Stimulated activated CD8-positive, alpha-beta memory T cell treated with anti-CD3 and anti-CD28 coated beads, Interleukin-4, amount 100 ng/mL, for 24 hours (primary cell): ENCODE data around the gene NT5C3B.

ENCODE experiments used
- DNase-seq: peaks from one replicate; pipeline ENCODE4 v3.0.0-alpha.2; 2020; ENCODE audit warnings: low read depth

Gene NT5C3B

DNA sequence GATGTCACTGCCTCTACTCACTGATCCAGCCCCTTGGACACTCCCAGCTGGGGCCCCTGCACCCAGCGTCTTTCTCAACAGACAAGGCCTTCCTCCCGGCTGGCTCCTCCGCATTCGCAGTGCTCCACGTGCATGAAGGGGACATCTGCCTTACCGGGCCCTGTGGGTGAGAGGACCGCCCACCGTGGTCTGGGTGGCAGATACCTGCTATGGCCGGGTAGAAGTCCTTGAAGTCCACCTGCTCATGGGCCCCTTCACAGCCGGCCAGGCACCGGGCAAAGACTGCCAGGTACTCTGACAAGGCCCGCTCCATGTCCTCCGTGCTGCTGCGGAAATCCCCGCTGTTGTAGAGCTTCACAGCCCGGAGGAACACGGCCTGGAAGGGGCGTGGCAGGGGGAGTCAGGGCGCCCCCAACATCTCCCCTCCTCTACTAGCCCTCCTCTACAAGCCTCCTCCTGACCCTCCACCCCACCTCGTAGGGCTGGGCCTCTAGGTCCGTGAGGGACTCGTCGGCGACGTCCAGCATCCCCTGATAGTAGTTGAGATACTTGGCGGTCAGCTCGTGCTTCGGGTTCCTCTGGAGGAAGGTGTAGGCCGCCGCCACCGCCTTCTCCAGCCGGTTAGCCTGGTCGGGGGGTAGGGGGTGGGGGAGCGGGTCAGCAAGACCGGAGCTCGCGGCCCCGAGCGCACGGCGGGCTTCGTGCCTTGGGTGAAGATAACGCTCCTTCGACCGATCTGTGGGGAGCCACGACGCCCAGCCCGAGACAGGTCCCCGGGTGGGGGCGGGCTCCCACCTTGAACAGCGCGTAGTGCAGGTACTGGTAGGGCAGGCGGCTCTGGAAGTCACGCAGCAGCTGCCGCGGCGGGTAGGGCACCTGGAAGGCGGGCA, 25.1 kb downstream of the NT5C3B start:
- no peak for DNase-seq

DNA sequence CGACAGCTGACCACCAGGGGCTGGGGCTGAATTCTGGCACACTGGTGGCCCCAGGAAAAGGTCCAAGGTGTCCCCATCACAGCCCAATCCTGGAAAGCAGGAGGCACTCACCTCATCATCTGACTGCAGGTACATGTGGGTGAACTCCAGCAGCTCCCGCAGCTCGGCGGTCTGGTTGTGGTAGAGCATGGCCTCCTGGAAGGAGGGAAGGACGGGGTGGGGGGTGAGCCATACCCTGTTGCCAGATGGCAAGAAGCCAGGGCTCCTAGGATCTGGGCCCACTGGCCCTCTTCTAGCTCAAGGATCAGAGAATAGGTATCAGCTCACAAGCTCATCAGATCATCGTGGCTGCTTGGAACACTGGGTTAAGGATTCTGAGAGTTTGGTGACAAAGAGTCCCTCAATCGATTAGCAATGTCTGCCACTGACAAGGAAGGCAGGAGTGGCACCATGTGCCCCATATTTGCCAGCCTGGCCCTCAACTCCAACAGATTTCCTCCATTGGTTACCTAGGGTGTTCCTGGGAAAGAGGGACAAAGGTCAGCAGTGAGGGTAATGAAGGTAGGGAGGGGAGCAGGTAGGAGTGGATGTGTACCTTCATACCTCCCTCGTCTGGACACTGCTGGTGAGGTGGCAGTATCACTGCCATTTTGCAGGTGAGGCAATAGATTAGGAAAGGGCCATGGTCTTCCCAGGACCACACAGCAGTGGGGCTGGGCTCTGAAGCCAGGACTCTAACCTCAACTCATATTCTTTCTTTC, 29.2 kb downstream of the NT5C3B start:
- no peak for DNase-seq

DNA sequence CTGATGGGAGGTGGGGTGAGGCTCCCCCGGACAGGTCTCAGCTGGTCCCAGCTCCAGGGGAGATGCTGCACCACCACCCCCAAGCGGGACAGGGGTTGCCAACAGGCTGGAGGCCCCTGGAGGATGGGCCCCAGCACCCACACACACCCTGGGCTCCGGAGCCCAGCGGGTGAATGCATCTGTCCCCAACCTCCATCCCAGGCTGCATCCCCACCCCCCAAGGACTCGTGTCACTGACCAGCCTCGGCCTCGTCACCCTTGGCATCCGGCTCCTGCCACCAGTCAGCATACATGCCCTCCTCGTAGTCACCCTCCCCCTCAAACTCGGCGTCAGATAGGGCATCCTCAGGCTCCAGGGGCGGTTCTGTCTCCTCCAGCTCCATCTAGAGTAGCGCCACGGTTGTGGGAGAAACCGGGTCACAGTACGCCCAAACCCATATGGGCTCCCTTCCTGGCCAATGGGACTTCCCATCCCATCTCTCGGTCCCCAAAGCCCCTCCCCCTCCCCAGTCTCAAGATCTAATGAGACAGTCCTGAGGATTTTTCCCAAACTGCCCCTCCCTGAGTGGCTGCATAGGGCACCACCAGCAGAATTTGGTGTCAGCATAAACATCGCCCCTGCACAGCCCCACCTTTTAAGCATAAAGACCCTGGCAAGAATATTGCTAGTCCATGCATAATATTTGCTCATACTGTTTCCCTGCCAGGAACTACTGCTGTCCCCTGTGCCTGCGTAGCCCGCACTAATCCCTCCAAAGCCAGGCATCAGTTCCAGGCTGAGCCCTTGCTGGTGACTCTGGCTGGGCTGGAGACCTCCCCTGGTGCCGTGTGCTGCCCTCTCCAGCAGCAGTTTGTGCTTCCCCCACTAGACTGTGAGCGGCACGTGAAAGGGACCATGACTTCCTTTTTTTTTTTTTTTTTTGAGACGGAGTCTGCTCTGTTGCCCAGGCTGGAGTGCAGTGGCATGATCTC, 32.7 kb downstream of the NT5C3B start:
- DNase-seq: no peak

DNA sequence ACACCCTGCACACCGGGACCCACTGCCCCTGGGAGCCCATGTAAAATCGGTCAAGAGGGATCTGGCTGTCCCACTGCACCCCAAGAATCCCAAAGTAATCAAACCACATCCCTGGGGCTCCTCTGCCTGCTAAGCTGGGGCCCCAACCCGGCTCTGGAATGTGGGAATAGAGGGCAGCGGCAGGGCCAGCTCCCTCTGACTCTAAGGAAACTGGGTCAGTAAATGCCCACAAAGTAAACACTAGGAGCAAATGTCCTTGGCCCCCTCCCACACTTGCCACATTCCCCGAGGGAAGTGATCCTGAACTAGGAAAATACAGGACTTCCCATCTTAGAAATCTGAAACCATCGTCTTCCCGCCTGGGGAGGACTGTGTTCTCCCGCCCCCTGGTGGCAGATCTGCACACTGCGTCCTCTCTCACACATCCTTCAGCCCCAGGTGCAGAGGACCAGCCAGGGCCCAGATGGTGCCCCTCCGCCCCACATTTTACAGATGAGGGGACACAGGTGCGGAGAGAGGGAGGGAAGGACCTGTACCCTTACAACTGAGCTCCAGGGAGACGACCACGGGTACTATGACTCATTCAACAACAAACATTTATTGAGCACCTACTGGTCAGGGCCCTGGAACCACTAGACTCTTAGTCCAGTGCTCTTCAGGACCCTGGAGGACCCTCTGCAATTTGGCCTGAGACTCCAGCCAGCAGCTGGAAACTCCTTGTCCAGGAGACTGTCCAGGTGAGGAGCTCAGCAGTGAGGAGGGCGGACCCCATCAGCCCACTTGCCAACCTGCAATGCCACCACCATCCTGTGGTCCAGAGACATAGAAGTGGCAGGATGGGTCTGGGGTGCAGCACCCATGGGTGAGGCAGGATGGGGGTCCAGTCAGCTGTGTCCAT, 34.4 kb downstream of the NT5C3B start:
- DNase-seq: peak; percentile 67

DNA sequence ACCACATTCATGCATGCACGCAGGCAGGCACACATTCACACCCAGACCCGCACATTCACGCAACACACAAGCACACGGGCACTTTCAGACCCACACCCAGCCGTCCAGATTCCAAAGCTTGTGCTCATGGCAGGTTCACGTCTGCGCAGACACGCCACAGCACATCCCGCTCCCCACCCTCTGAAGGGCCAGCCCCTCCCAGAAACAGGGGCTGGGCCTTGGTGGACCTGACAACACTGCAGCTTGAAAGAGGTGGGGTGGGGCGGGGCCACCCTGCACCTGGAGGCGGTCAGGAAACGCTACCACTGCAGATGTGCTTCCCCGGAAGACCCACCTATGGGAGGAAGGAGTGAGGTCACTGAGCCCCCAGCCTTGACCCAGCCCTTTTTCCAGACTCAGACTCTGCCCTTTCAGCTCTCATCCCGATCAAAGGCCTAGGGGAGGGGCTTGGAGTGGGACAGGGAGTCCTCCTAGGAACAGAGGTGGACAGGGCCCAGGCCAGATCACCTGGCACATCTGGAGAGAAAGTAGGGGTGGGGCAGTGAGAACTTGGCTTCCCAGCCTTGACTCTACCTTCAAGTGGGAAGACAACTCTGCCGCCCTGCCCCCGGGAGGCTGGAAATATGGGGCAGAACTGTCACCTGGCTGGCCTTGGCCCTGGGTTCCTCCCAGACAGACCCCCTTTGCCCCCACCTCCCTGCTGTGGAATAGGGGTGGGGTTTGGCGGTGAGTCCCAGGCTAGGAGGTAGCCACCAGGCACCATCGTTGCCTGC, 35.2 kb downstream of the NT5C3B start:
- no peak for DNase-seq

DNA sequence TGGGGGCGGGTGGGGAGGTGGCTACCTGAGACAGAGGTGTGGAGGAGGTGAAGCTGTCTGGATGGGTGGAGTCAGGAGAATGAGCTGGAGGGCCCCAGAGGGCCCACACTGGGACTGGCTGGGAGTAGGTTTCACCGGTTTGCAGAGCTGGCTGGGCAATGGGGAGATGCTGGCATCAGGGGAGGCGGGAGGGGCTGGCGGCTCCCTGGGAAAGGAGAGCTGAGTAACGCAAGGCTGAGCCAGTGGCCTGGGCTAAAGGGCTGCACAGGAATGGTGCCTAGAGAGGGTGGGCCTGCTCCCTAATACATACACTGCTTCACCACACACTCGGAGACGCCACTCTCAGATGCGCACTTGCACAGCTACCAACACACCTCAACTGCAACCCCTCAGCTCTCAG, 36.7 kb downstream of the NT5C3B start:
- DNase-seq: no peak

DNA sequence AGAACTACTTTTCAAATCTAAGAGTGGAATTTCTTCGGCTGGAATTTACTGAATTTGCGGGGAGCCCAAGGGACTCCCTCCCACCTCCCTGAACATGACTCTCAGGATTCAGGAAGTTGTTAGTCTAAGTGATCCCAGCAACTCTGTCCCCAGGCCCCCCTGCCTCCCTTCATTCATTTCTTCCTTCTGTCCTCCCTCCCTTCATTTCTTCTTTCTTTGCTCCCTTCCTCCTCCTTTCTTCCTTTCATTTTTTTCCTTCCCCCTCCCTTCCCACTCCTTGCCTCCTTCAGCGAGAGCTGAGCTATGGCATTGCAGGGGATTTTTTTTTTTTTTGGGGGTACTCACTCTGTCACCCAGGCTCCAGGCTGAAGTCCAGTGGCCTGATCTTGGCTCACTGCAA, 38.7 kb downstream of the NT5C3B start:
- no peak for DNase-seq

DNA sequence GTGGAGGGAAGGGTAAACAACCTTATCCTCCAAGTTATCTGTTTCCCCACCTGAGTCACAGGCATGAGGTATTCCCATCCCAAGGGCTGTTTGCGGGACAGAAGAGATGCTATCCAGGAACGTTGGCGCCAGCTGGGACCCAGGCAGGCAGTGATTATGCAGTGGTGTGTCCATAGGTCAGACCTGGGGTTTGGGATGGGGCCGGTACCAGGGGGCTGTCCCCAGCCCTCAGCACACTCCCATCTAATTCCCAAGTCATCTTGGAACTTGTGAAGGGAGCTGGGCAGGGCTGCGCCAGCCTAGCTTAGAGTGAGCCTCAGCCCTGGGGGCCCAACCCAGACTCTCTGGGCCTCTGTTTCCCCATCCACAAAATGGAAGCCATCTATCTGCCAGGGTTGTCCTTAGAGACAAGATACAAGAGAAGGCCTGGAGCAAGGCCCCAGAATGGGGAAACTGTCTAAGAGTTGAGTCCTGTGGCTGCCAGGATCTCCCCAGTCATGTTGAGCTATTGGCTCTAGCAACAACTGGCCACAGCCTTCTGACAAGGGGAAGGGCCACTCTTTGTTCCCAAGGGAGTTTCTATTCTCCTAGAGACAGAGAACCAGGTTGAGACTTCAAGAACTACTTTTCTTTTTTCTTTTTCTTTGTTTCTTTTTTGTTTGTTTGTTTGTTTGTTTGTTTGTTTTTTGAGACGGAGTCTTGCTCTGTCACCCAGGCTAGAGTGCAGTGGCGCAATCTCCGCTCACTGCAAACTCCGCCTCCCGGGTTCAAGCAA, 39.7 kb downstream of the NT5C3B start:
- no peak for DNase-seq

DNA sequence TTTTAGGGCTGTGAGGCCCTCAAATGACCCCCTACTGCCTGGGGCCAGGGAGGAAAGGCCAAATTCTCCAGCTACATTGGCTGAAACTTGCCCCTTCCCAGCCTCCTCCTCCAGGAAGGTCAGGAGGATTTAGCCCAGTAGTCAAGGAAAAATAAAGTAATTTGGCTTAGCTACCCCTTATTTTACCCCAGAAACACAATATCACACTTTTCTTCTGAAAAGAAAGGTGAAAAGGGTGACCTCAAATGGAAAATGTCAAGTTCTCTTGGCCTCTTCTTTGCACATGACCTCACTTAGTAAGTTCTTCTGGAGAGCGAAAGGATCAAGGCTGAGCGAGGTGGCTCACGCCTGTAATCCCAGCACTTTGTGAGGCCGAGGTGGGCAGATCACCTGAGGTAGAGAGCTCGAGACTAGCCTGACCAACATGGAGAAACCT, 41.5 kb downstream of the NT5C3B start:
- no peak for DNase-seq

DNA sequence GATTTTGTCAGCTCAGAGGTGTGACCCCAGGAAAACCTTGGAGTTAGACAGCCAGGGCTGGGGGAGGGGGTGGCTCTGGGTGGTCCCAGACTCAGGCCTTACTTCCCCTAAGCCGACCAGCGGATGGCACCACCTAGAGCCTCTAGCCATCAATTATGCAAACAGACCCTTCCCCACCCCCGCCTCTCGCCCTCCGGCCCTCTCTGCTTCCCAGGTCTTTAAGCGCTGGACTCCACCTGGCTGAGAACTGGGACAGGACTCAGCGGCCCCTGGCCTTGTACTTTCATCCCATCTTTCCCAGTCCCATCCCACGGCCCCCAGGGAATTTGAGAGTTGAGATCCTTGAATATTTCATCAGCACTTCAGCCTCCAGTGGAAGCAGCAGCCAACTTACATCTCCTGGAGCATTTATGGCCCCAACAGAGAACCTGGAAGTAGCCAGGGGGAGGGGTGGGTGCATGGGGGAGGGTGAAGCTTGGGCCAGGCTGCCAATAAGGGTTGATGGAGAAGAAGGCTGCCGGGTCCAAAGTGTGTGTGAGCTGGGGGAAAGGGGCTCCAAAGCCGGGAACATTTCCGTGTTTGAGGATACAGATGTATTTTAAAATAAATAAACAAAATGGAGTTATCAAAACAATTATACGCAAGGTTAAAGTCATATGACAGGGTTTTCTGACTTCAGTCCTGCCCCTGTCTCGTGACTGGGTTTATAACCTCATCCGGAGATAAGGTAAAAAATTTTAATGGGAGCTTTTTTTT, 42.1 kb downstream of the NT5C3B start:
- DNase-seq: no peak

DNA sequence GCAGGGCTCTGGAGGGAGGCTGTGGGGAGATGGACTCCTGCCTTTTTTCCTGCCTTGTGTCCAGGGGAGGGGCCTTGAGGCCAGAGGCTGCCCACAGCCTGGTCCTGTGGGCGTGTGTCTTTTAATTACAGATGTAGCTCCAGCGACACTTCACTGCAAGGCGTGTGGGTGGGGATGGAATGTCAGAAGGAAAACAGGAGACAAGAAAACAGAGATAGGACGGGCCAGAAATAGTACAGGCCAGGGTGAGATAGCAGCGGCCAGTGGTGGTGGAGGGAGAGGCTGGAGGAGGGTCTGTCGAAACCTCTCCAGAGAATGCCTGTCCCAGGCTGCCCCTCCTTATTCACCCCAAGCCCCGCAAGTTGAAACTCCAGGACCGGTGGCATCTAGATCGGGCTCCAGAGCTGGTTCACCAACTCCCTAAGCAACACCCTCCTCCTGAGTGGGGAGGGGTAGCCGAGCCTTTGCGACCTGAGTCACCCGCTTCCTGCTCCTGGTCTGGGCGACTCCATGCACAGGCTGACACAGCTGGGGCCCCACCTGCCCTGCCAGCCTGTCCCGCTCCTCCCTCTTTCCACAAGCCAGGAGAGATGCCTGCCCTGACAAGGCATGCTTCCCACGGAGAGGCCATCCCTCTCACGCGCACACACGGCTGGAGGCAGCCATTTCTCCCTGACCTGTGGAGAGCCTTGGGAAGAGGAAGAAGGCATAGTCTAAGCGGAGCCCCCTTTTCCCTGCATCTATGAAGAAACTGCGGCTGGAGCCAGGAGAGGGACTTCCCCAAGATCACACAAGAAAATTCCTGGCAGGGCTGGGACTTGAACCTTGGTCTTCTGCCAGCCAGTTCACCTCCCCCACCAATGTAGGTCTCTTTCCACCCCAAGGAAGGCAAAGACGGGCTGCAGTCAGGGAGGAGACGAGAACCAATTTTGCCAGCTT, 42.9 kb downstream of the NT5C3B start:
- DNase-seq: no peak

DNA sequence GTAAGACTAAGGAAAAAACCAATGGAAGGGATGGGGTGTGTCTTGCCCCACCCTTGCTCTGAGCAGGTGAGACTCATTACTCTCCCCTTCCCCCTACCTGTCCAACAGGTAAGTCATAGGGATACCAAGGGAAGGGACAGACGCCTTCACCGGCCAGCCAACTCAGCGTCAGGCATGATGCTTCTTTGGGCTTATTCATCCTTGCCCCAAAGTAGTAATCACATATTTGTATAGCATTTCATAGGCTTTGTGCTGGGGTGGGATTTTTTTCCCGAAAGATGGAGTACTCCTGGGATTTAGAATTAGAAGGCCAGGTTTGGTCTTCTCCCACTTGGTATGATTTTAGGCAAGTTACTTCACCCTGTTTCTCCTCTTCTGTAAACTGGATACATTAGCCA, 49.0 kb downstream of the NT5C3B start:
- DNase-seq: no peak

DNA sequence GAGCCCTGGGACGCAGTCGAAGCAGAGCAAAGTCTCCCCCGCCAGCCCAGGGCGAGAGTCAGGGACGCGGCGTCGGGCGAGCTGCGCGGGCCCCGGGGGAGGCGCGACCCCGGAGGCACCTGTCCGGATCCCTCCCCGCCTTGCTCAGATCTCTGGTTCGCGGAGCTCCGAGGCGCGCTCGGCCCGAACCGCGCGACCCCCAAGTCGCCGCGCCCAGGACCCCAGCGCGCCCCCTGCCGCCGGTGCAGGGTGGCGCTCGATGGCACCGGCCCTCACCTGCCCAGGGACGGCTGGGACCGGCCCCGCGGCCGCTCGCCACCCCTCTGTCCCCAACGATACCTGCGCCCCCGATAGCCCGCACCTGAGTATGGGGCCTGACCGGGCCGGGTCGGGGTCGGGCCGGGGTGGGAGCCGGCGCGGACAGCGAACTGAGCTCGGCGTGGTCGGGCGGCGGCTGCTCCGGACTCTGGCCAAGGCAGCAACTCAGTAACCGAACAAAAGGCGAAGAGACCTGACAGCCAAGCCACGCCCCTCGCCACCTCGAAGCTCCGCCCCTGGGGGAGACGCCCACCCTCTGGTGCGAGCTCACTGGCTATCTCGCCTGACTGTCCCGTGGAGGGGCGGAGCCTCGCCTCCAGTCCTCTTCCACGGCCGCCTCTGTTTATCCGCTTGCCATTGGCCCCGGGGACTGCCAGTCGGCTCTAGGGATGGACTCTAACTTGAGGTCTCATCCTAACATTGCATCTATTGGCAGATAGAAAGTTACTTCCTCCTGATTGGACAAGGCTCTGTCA, 49.6 kb downstream of the NT5C3B start, which contains the start of gene JUP:
Gene JUP, minus strand, starts transcription at position 485 of the 794 bp plus-strand sequence. CDS start 14,857 bp downstream, outside the sequence.
- peak; percentile 87 for DNase-seq

DNA sequence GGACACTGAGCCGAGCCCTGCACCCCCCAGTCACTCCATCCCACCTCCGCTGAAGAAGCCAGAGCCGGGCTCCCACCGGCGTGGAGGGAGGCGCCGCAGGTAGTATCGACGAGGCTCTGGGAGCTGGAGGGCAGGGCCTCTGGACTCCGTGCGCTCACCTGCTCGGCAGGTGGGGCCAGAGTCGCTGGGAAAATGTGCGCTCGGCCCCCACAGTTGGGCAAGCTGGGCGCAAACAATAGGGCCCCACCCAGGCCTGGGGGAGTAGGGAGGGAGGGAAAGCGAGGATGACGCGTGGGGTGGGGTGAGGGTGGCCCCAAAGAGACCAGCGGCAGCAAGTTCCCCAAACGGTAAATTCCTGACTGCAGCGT, 50.2 kb downstream of the NT5C3B start:
- DNase-seq: no peak

DNA sequence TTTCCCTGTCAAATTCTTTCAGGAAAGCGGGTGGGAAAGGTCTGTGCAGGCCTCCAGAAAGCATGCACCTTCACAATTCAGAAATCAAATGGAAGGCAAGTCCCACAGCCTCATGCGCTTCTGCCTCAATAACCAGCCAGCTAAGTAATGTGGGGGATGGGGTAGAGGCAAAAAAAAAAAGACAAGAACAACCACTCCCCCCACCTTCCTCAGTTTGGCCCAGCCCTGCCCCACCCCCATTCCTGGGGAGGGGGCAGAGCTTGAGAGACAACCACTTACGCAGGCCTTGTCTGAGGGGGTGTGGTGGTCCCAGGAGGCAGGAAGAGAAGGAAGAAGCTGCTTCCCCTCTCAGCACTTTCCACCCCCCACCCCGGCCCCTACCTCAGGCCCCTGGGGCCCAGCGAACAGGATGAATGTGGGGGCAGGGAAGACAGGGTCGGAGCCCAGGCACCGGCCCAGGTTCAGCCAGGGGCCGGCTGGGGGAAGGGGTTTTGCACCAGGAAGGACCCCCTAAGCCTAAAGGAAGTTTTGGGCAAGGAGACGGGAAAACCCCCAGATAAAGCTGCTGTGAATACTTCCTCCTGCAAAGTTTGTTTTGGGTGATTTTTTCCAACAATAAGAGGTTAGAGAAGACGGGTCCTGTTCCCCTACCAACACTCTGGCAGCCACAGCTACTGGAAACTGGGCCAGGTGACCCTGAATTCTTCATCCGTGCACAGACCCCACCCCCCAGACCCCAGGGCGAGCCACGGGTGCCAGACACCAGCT, 50.8 kb downstream of the NT5C3B start:
- no peak for DNase-seq

DNA sequence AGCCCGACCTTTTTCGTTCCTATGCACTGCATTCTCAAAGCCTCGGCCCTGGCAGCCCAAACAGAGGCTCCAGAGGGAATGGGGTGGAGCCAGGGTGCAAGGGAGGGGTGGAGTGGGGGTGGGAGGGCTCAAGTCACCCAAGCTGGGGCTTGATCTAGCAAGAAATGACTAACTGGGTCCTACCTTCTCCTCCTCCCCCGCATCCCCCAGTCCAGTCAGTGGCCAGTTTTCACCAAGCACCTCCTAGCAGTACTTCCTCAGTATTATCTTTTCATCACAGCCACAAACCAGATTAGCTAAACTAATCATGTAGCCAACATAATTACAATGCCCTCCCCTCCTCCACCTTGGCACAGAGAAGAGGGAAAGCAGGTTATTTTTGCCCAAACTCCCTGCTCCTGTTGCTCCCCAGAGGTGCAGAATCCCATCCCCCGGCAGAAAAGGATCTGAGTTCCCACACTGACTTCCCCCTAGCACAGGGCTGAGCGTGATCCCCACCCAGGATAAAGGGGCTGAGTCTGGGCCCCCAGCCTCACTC, 51.8 kb downstream of the NT5C3B start:
- DNase-seq: no peak
